Adrenal gland (tissue), 12 donors: ENCODE results near the gene C10orf95. TPM values are rescaled to one million over a fixed set of nuclear protein-coding genes. Genes with fewer than 3 reads are reported as not detected.

Experiments used
- DNase-seq, 7 donors: peaks; one replicate each; pipeline ENCODE4 v3.0.0-alpha.2; 2019 to 2020
- H3K27ac ChIP-seq, 5 donors: fragments of 200-600 bp; sonication (generic) in 4 of 5; 1 replicate in 3 of 5; 2 replicates in 2 of 5; pipeline versions ENCODE4 v1.5.1 to v1.8.0; 2016 to 2020; ENCODE audit warnings: mild to moderate bottlenecking in 1 of 5
- H3K27me3 ChIP-seq: fragments of 200-600 bp; 2 replicates; pipeline ENCODE4 v1.8.0; 2021
- H3K36me3 ChIP-seq, 2 donors: fragments of 200-600 bp; replicated peaks in 1 of 2; 1 replicate in 1 of 2; 2 replicates in 1 of 2; pipeline versions ENCODE4 v1.5.1 to v1.8.0; 2018 to 2022
- H3K4me1 ChIP-seq, 2 donors: fragments of 200-600 bp; replicated peaks in 1 of 2; 1 replicate in 1 of 2; 2 replicates in 1 of 2; pipeline versions ENCODE4 v1.5.1 to v1.8.0; 2018 to 2021
- H3K4me3 ChIP-seq, 4 donors: fragments of 200-600 bp; sonication (generic) in 3 of 4; one replicate each; pipeline ENCODE4 v1.5.1; 2016 to 2018
- H3K9me3 ChIP-seq, 3 donors: fragments of 200-600 bp; sonication (generic) in 1 of 3; replicated peaks in 1 of 3; 1 replicate in 2 of 3; 2 replicates in 1 of 3; pipeline versions ENCODE4 v1.5.1 to v1.8.0; 2016 to 2021
- CTCF ChIP-seq, 6 experiments: fragments of 450-650 bp in 4 of 6; fragments of 200-600 bp in 2 of 6; sonication (generic) in 1 of 6; IDR thresholded peaks; 1 replicate in 5 of 6; 2 replicates in 1 of 6; pipeline versions ENCODE4 v1.5.1 to v1.8.0; 2016 to 2021; ENCODE audit warnings: antibody characterized with exemption in 6 of 6, mild to moderate bottlenecking in 2 of 6, moderate library complexity in 1 of 6
- POLR2A ChIP-seq, 2 donors: fragments of 450-650 bp; IDR thresholded peaks; one replicate each; pipeline ENCODE4 v1.6.1; 2017; ENCODE audit warnings: antibody characterized with exemption in 2 of 2, mild to moderate bottlenecking in 2 of 2, moderate library complexity in 1 of 2
- WGBS, 4 donors: extraction: QIAGEN DNeasy Blood & Tissue Kit in 2 of 4; methylation state at CpG; one replicate each; pipeline versions ENCODE4 v1.1.5 to v1.1.7; 2013 to 2017; 5-methylcytosine and 5-hydroxymethylcytosine counted together
- intact Hi-C, 2 donors: fragments of 100-400 bp; cut with DNase I; formaldehyde crosslinking; loops; one replicate each; pipeline versions ENCODE4 v1.14.1 to v1.15.0; 2022 to 2023
- microRNA counts, 2 donors: library from miRNA; unstranded; fragments of <30 nt; microRNA quantifications; one replicate each; lab custom pipeline; 2016
- microRNA-seq, 3 donors: library from miRNA; unstranded; fragments of <30 nt; microRNA quantifications; one replicate each; pipeline ENCODE4, GENCODE V29; 2017 to 2020
- polyA plus RNA-seq, 3 donors: library from polyadenylated mRNA; stranded (reverse); fragments of 200-250 nt in 2 of 3; fragments of 350-450 nt in 1 of 3; fragmentation: Illumina TruSeq in 1 of 3; extraction: RNeasy Lipid Tissue Mini Kit (QIAGEN cat#74804) in 1 of 3; gene quantifications; one replicate each; pipeline ENCODE4 v1.2.3, GENCODE V29; 2013 to 2014
- small RNA-seq, 2 donors: library from RNA; depleted of rRNA; stranded (forward); fragments of <200 nt; gene quantifications; one replicate each; pipeline ENCODE3, GENCODE V24; 2016
- total RNA-seq, 9 donors: library from RNA; depleted of rRNA in 4 of 9; stranded (reverse); fragments of >200 nt in 4 of 9; fragments of 120-200 nt in 1 of 9; fragmentation: NEBNext Ultra II Directional in 1 of 9; extraction: Animal tissue kit (Norgen Biotek cat#: 25700) in 1 of 9; gene quantifications; one replicate each; pipeline versions ENCODE4 v1.1.0 to v1.2.4, GENCODE V29; 2013 to 2023
- donor health status: healthy with polysubstance abuse.
- donor health status: Bipolar disorder and iron deficiency.
- donor health status: DM: yes; HTN: yes; CAD: no.
- donor health status: DM: no; HTN: no; CAD: no.
- donor health status: DM: no; HTN: no; CAD: no.
- donor health status: DM: yes; HTN: yes; CAD: no.

The C10orf95 gene
- total and polyA plus RNA-seq, 12 donors: 0.14 to 0.28 (median 0.24) TPM; not detected in 7

GRCh38 chr10:102401342-102401654 is 50.0 kb downstream of the C10orf95 start:
- DNase-seq: no peak
- Histone ChIP-seq H3K27me3 (no peaks in the 10 kb centered on the region), H3K27ac (no peak overlapping the region), H3K9me3 (no peaks in the 10 kb centered on the region), H3K36me3 (peaks cover 0 to 44% of the 10 kb centered on the region in 2 donors), H3K4me1 (peaks cover 0 to 14% of the 10 kb centered on the region in 2 donors), H3K4me3 (no peak overlapping the region)
- WGBS, 4 donors: 87 to 95% (median 89%) methylated on average over 5 to 8 of the region's 8 CpGs
- TF ChIP-seq CTCF (IDR thresholded peaks at IDR 0.05) (no peak), POLR2A (IDR thresholded peaks at IDR 0.05) (no peak)
- intact Hi-C loops: loop anchor here in 1 of 2 donors (5.0 kb wide), 1 partner anchor 169 kb away; no protein-coding TSS in a partner anchor

GRCh38 chr10:102400598-102401341 is 50.6 kb downstream of the C10orf95 start:
- intact Hi-C loops: loop anchor here in 1 of 2 donors (5.0 kb wide), 1 partner anchor 168 kb away; no protein-coding TSS in a partner anchor
- H3K36me3 ChIP-seq: peaks cover 0 to 44% of the 10 kb centered on the region in 2 donors
- H3K9me3 ChIP-seq: no peaks in the 10 kb centered on the region
- no peak for DNase-seq
- TF ChIP-seq POLR2A (IDR thresholded peaks at IDR 0.05) (no peak), CTCF (IDR thresholded peaks at IDR 0.05) (no peak)
- H3K4me3 ChIP-seq: no peak overlapping the region
- no peak overlapping the region for H3K27ac ChIP-seq
- H3K27me3 ChIP-seq: no peaks in the 10 kb centered on the region
- peaks cover 0 to 19% of the 10 kb centered on the region in 2 donors for H3K4me1 ChIP-seq
- 85 to 90% (median 88%) methylated on average over 16 to 22 of the region's 22 CpGs for WGBS, 4 donors

GRCh38 chr10:102400076-102400475 is 51.3 kb downstream of the C10orf95 start:
- H3K4me1 ChIP-seq: peaks cover 0 to 19% of the 10 kb centered on the region in 2 donors
- H3K36me3 ChIP-seq: peaks cover 0 to 44% of the 10 kb centered on the region in 2 donors
- no peak overlapping the region for H3K4me3 ChIP-seq
- H3K27ac ChIP-seq: peak overlapping the region in 1 of 5 donors; percentile 94
- H3K27me3 ChIP-seq: no peaks in the 10 kb centered on the region
- H3K9me3 ChIP-seq: no peaks in the 10 kb centered on the region
- WGBS, 4 donors: 63 to 95% (median 81%) methylated on average over 4 to 17 of the region's 17 CpGs
- DNase-seq: no peak
- TF ChIP-seq CTCF (IDR thresholded peaks at IDR 0.05) (no peak), POLR2A (IDR thresholded peaks at IDR 0.05) (no peak)
- intact Hi-C loops: loop anchor here in 1 of 2 donors (5.0 kb wide), 1 partner anchor 168 kb away; no protein-coding TSS in a partner anchor

MicroRNAs within 50 kb of the gene (microRNA counts, 767-probe panel; counts per million panel counts)
- microRNA hsa-miR-146b-3p (lab: Ali Mortazavi, UCI) (0 counts per million in 2 donors), microRNA hsa-miR-146b-5p (lab: Ali Mortazavi, UCI) (2,831 to 3,814 counts per million in 2 donors)

Small RNA genes within 50 kb of the gene (microRNA-seq; reads per million reads assigned to microRNA genes)
- gene MIR146B: 553 to 3,032 (median 1,327) reads per million in 3 donors

Small RNA genes within 50 kb of the gene (small RNA-seq; reads per million reads assigned to genes)
- 4,393 to 11,611 reads per million in 2 donors for gene MIR146B

Other genes with a start within 250 kb of the C10orf95 start
- gene ELOVL3, start 225.2 kb downstream of the C10orf95 start, total RNA-seq: 10 to 100 TPM in 1 of 9 donors, 1 to 10 TPM in 2, under 1 TPM in 5, not detected in 1; 0.35 to 26.3 (median 0.72) TPM
- 1 to 10 TPM in 2 of 3 donors, not detected in 1; 1.1 to 2.4 TPM for gene ELOVL3, start 225.2 kb downstream of the C10orf95 start, polyA plus RNA-seq
- 1 to 10 TPM in 1 of 9 donors, under 1 TPM in 1, not detected in 7; 0.69 to 5.2 TPM for gene PITX3, start 210.0 kb downstream of the C10orf95 start, total RNA-seq
- gene PITX3, start 210.0 kb downstream of the C10orf95 start, polyA plus RNA-seq: not detected
- gene GBF1, start 206.0 kb downstream of the C10orf95 start, total RNA-seq: 10 to 100 TPM; 28.4 to 46.1 (median 40.7) TPM
- gene GBF1, start 206.0 kb downstream of the C10orf95 start, polyA plus RNA-seq: 10 to 100 TPM; 16.4 to 35.1 (median 20.6) TPM
- 10 to 100 TPM; 14.3 to 73.2 (median 27.4) TPM for gene NFKB2, start 55.8 kb downstream of the C10orf95 start, total RNA-seq
- 10 to 100 TPM; 17.3 to 92.6 (median 85.8) TPM for gene NFKB2, start 55.8 kb downstream of the C10orf95 start, polyA plus RNA-seq
- gene PSD, start 32.8 kb downstream of the C10orf95 start, total RNA-seq: 10 to 100 TPM in 2 of 9 donors, 1 to 10 TPM in 5, under 1 TPM in 1, not detected in 1; 0.54 to 17.1 (median 7.7) TPM
- gene PSD, start 32.8 kb downstream of the C10orf95 start, polyA plus RNA-seq: 10 to 100 TPM in 2 of 3 donors, 1 to 10 TPM in 1; 3.4 to 43.7 (median 10.4) TPM
- gene FBXL15, start 30.7 kb downstream of the C10orf95 start, total RNA-seq: 10 to 100 TPM; 21.6 to 61.9 (median 32.3) TPM
- gene FBXL15, start 30.7 kb downstream of the C10orf95 start, polyA plus RNA-seq: 10 to 100 TPM in 2 of 3 donors, 1 to 10 TPM in 1; 2.1 to 26.1 (median 25.5) TPM
- 100 to 1,000 TPM in 1 of 9 donors, 10 to 100 TPM in 8; 70.2 to 115 (median 85.7) TPM for gene CUEDC2, start 19.0 kb downstream of the C10orf95 start, total RNA-seq
- 10 to 100 TPM; 71.4 to 75.3 (median 73.1) TPM for gene CUEDC2, start 19.0 kb downstream of the C10orf95 start, polyA plus RNA-seq
- gene ACTR1A, start 51.2 kb upstream of the C10orf95 start, total RNA-seq: 100 to 1,000 TPM in 6 of 9 donors, 10 to 100 TPM in 3; 80.4 to 154 (median 108) TPM
- gene ACTR1A, start 51.2 kb upstream of the C10orf95 start, polyA plus RNA-seq: 100 to 1,000 TPM in 2 of 3 donors, 10 to 100 TPM in 1; 68.1 to 117 (median 102) TPM
- 10 to 100 TPM in 6 of 9 donors, 1 to 10 TPM in 3; 5.8 to 20.2 (median 12.5) TPM for gene SUFU, start 52.4 kb upstream of the C10orf95 start, total RNA-seq
- gene SUFU, start 52.4 kb upstream of the C10orf95 start, polyA plus RNA-seq: 10 to 100 TPM in 1 of 3 donors, 1 to 10 TPM in 2; 4.3 to 11.8 (median 8.3) TPM
- gene TRIM8, start 192.9 kb upstream of the C10orf95 start, total RNA-seq: 100 to 1,000 TPM in 7 of 9 donors, 10 to 100 TPM in 2; 21.6 to 175 (median 133) TPM
- 10 to 100 TPM; 45.0 to 57.6 (median 53.0) TPM for gene TRIM8, start 192.9 kb upstream of the C10orf95 start, polyA plus RNA-seq